HG02938 (cell line): ENCODE results near the gene OR6Q1.

Experiments
- ATAC-seq: cut with Tn5 transposase; IDR thresholded peaks from one replicate; pipeline ENCODE4 v1.9.1; 2021; ENCODE audit warnings: mild to moderate bottlenecking, moderate library complexity; ENCODE audit not compliant: unreplicated experiment

Gene OR6Q1

DNA sequence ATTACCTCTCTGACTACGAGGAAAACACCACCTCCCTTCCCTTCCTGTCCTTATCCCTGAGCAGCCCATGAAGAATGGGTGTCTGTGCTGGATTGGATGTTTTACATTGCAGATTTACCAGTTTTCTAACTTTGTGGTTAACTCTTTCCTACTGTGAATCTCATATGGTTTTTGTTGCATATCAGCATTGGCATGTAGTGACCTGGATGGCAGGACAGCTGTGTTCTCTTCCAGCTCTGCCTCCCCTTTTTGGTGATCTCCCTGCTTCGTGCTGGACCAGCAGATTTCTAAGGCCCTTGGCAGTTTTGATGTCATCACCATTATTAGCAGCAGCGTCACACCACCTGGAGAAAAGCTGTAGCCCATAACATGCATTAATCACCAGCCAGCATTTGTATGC lies 26.7 kb downstream of the OR6Q1 start:
- ATAC-seq = no peak

DNA sequence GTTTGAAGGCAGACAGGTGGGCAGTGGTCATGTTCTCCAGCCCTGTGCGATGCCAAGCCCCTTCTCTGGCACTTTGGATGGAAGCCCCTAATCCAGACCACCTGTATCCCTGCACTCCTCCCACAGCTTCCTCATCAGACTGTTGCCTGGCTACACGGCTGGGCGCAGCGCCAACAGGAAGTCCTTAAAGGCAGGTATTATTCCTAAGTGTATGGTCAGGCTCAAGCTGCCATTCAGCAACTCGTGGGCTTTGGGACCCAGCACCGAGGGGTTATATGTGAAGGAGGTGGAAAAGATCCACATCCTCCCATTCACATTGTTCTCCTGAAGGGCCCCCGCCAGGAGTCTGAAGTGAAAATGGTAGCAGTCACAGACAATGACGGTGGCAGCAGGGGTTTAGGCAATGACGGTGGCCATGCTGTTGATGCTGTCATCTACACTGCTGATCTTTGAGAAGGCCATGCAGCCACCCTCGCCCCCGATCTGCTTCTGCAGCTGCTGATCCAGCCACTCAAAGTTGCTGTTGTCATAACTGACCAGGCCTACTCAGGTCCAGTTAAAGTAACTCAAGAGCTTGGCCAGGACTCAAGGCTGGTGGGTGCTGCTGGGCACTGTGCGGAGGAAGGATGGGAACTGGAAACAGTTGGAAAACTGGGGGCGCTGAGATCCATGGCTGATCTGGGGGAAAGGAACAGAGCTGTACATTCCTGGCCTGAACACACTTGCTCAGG lies 27.7 kb downstream of the OR6Q1 start:
- no peak for ATAC-seq

DNA sequence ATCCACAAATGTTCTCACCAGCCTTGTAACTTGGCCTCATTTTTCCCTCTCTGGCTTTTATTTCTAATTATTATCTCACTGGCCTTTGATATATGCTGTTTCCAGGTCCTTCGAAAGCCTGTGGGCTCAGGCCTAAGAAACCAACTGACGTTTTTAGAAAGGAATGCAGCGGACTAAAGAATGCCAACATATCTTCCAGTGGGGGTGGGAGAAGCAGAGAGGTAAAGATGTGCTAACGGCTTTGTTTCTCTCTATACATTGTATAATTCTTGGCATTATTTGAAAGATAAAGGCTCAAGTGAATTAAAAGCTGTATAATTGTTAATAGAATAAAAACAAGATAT lies 28.2 kb downstream of the OR6Q1 start:
- no peak for ATAC-seq

DNA sequence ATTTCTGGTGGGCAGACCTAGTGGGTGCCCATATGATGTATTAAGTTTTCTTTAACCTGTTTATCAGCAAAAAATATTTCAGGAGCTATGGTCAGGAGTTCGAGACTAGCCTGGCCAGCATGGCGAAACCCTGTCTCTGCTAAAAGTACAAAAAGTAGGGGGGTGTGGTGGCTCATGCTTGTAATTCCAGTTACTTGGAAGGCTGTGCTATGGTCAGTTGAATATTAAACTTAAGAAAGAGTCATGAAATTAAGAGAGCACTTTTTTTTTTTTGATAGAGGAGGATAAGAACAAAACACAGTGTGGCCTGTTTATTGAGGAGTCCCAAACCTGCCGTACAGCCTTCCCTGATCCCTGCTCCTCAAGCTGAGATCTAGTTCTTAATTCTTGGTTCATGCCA lies 29.8 kb downstream of the OR6Q1 start:
- ATAC-seq = no peak

DNA sequence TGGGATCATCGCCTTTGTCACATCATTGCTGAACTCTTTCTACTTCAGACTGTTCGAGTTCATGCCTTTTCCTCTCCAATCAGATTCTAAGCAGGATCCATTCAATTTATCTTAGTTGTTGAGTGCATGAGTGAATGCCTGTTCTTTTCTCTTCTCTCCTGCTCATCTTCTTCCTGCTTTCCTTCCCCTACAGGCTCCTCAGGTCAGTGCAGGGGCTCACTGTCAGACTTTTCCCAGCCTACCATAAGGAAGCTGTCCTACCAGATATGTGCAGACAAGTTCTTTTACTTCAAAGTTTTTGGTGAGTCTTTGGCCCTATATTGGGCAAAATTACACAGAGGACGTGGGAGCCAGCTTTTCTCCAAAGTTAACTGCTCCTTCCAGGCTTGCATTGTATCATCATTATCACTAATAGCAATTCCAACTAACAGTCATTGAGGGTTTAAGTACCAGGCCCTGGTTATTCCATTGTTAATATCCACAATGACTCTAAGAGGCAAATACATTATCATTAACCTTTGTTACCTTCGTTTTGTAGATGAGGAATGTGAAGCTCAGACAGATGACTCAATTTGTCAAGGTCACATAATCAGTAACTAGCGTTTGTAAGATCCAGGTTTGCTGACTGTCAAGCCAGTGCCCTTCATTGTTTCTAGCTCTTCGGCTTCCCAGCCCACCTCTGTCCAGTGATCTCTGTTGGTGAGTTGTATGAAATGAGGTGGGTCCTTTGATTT lies 30.4 kb downstream of the OR6Q1 start:
- no peak for ATAC-seq

DNA sequence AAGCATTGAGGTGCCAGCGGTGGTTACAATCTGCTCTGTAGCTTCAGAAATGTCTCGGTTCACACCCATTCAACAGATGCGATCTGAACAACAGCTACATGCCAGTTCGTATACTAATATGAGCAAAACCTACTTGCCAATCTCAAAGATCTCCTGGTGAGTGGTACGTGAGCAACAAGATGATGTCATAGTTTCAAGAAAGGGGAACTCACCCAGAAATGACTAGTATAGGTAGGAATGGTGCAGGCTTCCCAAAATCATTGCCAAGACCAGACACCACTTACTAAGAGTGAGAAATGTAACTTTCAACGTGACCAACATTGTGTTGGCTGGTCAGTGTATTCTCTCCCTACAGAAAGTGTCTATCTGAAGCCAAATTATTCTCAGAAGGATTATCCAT lies 31.1 kb downstream of the OR6Q1 start:
- ATAC-seq = no peak

DNA sequence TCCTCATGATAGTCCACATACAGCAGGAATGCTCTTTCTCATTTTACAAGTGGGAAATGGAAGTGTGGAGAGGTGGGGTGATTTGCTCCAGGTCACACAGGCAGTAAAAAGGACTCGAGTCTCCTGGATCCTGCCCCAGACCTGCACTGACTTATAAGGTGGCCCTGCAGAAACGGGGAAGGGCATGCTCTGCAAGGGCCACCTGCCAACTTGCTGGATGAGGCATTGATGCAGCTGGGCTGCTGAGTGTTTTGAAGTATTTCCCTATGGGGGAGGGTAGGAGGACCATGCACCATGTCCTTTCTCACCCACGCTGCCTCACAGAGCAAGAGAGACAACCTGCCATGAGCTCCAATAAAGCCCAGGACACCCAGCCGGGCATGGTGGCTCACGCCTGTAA lies 36.9 kb downstream of the OR6Q1 start:
- ATAC-seq = no peak

DNA sequence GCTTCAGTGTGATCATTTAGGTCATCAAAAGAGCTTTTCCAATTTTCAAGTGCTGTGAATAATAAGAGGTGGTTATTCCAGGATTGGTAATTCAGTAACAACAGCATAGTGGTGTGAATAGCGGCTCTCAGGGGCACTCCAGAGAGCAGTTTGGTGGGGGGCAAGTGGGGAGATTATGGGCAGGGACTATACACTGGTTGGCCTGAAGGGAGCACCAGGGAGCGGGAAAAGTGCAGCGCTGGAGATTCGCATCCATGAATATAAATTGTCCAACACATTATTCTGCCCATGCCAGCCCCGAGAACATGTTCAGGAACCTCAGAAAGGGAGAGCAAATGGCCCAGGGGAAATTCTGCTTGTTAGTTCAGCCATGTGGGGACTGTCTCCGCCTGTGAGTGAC lies 37.9 kb downstream of the OR6Q1 start:
- ATAC-seq = no peak

DNA sequence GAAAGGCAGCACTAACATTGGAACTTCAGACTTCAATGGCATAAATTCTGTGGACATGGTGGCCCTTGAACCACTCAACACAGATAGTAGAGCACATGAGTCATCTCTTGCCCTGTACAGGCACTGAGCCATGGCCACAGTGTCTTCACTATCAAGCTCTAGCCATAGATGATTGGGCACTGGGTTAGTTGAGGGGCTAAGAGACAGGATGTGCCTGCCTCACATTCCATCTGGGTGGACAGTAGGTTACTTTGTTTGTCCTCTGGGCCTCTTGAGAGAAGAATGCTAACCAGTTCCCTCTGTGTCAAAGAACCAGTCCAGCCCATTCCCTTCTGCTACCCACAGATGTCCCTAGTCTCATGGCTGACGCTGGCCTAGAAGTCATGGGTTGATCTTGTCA lies 39.8 kb downstream of the OR6Q1 start:
- no peak for ATAC-seq

DNA sequence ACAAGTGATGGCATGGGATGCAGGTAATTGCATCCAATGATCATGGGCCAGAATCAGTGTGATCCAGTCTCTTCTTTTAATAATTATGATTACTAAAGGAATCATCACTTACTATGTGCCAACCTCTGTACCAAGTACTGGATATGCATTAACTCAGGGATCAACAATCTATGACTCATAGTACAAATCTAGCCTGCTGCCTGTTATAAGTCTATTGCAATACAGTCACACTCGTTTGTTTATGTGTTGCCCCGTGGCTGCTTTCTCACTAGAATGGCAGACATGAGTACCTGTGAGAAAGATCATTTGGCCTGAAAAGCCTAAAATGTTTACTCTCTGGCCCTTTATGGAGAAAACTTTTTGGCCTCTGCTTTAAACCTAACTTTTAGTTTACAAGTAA lies 45.0 kb downstream of the OR6Q1 start:
- ATAC-seq = no peak
